Measurements from ENCODE around the gene BTBD1.

DNA sequence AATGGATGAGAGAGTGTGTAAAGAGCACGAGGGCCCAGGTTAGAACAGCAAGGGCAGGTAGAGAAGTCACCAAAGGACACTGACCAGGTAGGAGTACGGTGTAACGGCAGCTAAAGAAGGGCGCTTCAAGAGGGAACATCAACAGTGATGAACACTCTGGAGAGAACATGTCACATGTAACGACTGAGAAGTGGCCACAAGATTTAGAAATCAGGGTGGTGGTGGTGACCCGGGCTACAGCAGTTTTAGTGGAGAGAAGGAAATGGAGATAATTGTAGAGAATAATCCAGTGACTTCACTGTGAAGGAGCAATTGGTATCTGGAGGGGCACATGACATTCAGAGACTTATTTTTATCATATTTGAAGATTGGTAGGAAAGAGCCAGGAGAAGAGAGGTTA is 54.4 kb downstream of the BTBD1 start:
- TF ChIP-seq, protein P1, sequence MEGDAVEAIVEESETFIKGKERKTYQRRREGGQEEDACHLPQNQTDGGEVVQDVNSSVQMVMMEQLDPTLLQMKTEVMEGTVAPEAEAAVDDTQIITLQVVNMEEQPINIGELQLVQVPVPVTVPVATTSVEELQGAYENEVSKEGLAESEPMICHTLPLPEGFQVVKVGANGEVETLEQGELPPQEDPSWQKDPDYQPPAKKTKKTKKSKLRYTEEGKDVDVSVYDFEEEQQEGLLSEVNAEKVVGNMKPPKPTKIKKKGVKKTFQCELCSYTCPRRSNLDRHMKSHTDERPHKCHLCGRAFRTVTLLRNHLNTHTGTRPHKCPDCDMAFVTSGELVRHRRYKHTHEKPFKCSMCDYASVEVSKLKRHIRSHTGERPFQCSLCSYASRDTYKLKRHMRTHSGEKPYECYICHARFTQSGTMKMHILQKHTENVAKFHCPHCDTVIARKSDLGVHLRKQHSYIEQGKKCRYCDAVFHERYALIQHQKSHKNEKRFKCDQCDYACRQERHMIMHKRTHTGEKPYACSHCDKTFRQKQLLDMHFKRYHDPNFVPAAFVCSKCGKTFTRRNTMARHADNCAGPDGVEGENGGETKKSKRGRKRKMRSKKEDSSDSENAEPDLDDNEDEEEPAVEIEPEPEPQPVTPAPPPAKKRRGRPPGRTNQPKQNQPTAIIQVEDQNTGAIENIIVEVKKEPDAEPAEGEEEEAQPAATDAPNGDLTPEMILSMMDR (IDR thresholded peaks at IDR 0.05) = no peak
- no peak for TF ChIP-seq POLR2AphosphoS5 (IDR thresholded peaks at IDR 0.05; ENCODE audit: insufficient read depth in 1 of 2, low read depth in 1 of 2)
- TF ChIP-seq POLR2A (IDR thresholded peaks at IDR 0.05) = no peak
